A549 (cell line): ENCODE measurements around the gene CH25H.

Experiments
- KDM1A ChIP-seq: fragments of 200-600 bp; sonication (generic); IDR thresholded peaks from 2 replicates; pipeline ENCODE4 v1.6.1; 2016; ENCODE audit warnings: low read depth, mild to moderate bottlenecking
- TF ChIP-seq, protein P1 (sequence below): fragments of 200-600 bp; sonication (generic); IDR thresholded peaks from 2 replicates; pipeline ENCODE4 v1.6.1; 2016; ENCODE audit warnings: antibody characterized with exemption, mild to moderate bottlenecking, moderate library complexity
- TF ChIP-seq, protein P2 (sequence below): fragments of >200 bp; sonication (Bioruptor Twin); formaldehyde crosslinking; IDR thresholded peaks from 3 replicates; pipeline ENCODE4 v1.5.1; 2016

GRCh38 chr10:89214566-89215165 lies 7.5 kb upstream of the CH25H start:
- TF ChIP-seq KDM1A: no peak
- TF ChIP-seq, protein P1, sequence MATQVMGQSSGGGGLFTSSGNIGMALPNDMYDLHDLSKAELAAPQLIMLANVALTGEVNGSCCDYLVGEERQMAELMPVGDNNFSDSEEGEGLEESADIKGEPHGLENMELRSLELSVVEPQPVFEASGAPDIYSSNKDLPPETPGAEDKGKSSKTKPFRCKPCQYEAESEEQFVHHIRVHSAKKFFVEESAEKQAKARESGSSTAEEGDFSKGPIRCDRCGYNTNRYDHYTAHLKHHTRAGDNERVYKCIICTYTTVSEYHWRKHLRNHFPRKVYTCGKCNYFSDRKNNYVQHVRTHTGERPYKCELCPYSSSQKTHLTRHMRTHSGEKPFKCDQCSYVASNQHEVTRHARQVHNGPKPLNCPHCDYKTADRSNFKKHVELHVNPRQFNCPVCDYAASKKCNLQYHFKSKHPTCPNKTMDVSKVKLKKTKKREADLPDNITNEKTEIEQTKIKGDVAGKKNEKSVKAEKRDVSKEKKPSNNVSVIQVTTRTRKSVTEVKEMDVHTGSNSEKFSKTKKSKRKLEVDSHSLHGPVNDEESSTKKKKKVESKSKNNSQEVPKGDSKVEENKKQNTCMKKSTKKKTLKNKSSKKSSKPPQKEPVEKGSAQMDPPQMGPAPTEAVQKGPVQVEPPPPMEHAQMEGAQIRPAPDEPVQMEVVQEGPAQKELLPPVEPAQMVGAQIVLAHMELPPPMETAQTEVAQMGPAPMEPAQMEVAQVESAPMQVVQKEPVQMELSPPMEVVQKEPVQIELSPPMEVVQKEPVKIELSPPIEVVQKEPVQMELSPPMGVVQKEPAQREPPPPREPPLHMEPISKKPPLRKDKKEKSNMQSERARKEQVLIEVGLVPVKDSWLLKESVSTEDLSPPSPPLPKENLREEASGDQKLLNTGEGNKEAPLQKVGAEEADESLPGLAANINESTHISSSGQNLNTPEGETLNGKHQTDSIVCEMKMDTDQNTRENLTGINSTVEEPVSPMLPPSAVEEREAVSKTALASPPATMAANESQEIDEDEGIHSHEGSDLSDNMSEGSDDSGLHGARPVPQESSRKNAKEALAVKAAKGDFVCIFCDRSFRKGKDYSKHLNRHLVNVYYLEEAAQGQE: no peak
- TF ChIP-seq, protein P2, sequence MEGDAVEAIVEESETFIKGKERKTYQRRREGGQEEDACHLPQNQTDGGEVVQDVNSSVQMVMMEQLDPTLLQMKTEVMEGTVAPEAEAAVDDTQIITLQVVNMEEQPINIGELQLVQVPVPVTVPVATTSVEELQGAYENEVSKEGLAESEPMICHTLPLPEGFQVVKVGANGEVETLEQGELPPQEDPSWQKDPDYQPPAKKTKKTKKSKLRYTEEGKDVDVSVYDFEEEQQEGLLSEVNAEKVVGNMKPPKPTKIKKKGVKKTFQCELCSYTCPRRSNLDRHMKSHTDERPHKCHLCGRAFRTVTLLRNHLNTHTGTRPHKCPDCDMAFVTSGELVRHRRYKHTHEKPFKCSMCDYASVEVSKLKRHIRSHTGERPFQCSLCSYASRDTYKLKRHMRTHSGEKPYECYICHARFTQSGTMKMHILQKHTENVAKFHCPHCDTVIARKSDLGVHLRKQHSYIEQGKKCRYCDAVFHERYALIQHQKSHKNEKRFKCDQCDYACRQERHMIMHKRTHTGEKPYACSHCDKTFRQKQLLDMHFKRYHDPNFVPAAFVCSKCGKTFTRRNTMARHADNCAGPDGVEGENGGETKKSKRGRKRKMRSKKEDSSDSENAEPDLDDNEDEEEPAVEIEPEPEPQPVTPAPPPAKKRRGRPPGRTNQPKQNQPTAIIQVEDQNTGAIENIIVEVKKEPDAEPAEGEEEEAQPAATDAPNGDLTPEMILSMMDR: no peak
